T-cell (primary cell): Measurements from ENCODE around the gene TCP11. TPM values are rescaled to one million over a fixed set of nuclear protein-coding genes. Genes with fewer than 3 reads are reported as not detected.

ENCODE experiments used
- ATAC-seq, 4 experiments: fragments of 200-7000 bp in 3 of 4; fragments of 150-1000 bp in 1 of 4; cut with Tn5 transposase; replicated peaks in 1 of 4; 1 replicate in 3 of 4; 2 replicates in 1 of 4; pipeline ENCODE4 v1.10.0; 2021; ENCODE audit warnings: moderate library complexity in 3 of 4, mild to moderate bottlenecking in 2 of 4, moderate number of reproducible peaks in 1 of 4
- CTCF ChIA-PET, 2 donors: fragments of 300-600 bp; sonication (Branson Sonifier 250); formaldehyde crosslinking; loops; one replicate each; lab custom pipeline; 2022; ENCODE audit warnings: antibody characterized with exemption in 2 of 2; lab: Charles Lee
- POLR2A ChIA-PET, 2 donors: fragments of 300-600 bp; sonication (Branson Sonifier 250); formaldehyde crosslinking; loops; one replicate each; lab custom pipeline; 2022; ENCODE audit warnings: antibody characterized with exemption in 2 of 2; lab: Charles Lee
- DNase-seq, 35 experiments: peaks; one replicate each; pipeline versions ENCODE4 v3.0.0 to v3.0.0-alpha.2; 2013 to 2023
- H3K27ac ChIP-seq: one replicate; pipeline ENCODE4 v1.5.1; 2013; ENCODE audit warnings: low read length
- H3K27me3 ChIP-seq, 2 experiments: replicated peaks in 1 of 2; 1 replicate in 1 of 2; 2 replicates in 1 of 2; pipeline versions ENCODE4 v1.6.1 to v1.7.0; 2013; ENCODE audit warnings: low read length in 1 of 2, mixed read lengths in 1 of 2; ENCODE audit not compliant: control insufficient read depth in 2 of 2, insufficient read depth in 2 of 2; ENCODE audit errors: extremely low read depth in 1 of 2
- H3K36me3 ChIP-seq, 2 donors: 1 replicate in 1 of 2; 2 replicates in 1 of 2; pipeline versions ENCODE4 v1.6.1 to v1.7.0; 2013; ENCODE audit warnings: low read length in 1 of 2; ENCODE audit not compliant: control insufficient read depth in 2 of 2, insufficient read depth in 1 of 2; ENCODE audit errors: extremely low read depth in 1 of 2
- H3K4me1 ChIP-seq, 2 experiments: 1 replicate in 1 of 2; 2 replicates in 1 of 2; pipeline versions ENCODE4 v1.6.1 to v1.7.0; 2013; ENCODE audit warnings: low read length in 2 of 2, mixed read lengths in 1 of 2; ENCODE audit not compliant: insufficient read depth in 2 of 2, control insufficient read depth in 1 of 2; ENCODE audit errors: extremely low read depth in 1 of 2
- H3K4me3 ChIP-seq, 2 donors: 1 replicate in 1 of 2; 2 replicates in 1 of 2; pipeline versions ENCODE4 v1.5.1 to v1.7.0; 2013; ENCODE audit warnings: mild to moderate bottlenecking in 2 of 2, low read length in 1 of 2, moderate library complexity in 1 of 2; ENCODE audit not compliant: control insufficient read depth in 1 of 2; ENCODE audit errors: extremely low read depth in 1 of 2
- H3K9me3 ChIP-seq: 2 replicates; pipeline ENCODE4 v1.7.0; 2013
- H3K27ac Mint-ChIP-seq, 2 donors: one replicate each; pipeline ENCODE4 v1.8.0; 2020 to 2021; ENCODE audit warnings: mild to moderate bottlenecking in 2 of 2, mixed read lengths in 2 of 2
- H3K27me3 Mint-ChIP-seq, 2 donors: one replicate each; pipeline ENCODE4 v1.8.0; 2021 to 2022; ENCODE audit warnings: mixed read lengths in 2 of 2
- H3K36me3 Mint-ChIP-seq: one replicate; pipeline ENCODE4 v1.8.0; 2021; ENCODE audit warnings: mixed read lengths
- H3K4me1 Mint-ChIP-seq, 3 donors: one replicate each; pipeline ENCODE4 v1.8.0; 2020 to 2022; ENCODE audit warnings: mixed read lengths in 3 of 3, mild to moderate bottlenecking in 1 of 3
- H3K4me3 Mint-ChIP-seq, 3 donors: one replicate each; pipeline ENCODE4 v1.8.0; 2020 to 2022; ENCODE audit warnings: mild to moderate bottlenecking in 3 of 3, mixed read lengths in 3 of 3, moderate library complexity in 3 of 3
- H3K9me3 Mint-ChIP-seq, 3 donors: one replicate each; pipeline ENCODE4 v1.8.0; 2020 to 2022; ENCODE audit warnings: mixed read lengths in 3 of 3
- WGBS: methylation state at CpG from one replicate; pipeline ENCODE4 v1.1.5; 2013; ENCODE audit warnings: missing lambda C conversion rate; ENCODE audit not compliant: insufficient coverage; 5-methylcytosine and 5-hydroxymethylcytosine counted together
- total RNA-seq, 35 experiments: library from RNA in 6 of 35; stranded (reverse) in 6 of 35; fragments of 120-200 nt in 1 of 35; gene quantifications; one replicate each; pipeline versions ENCODE4 v1.2.1 to v1.2.4 and lab custom pipeline; 2013 to 2026

The TCP11 gene
- total RNA-seq, 5 donors from 2014 or later (not counting 1 experiment from before 2014, with no cell fraction given) = not detected

DNA sequence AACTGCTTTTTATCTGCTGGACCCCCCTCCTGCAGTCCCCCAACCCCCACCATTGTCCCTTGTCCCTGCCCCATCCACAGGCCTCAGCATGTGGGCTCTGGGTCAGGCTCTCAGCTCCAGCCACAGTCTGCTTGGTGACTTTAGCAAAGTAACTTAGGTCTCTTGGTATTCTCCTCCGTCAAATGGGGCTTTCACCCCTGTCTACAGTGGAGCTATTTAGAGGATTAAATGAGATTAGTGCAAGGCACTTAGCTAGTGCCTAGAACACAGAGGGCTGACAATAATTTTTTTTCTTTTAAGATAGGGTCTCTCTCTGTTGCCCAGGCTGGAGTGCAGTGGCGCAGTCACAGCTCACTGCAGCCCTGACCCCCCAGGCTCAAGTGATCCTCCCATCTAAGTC, 71.9 kb downstream of the TCP11 start:
- 100% methylated on average over 1 of the region's 2 CpGs for WGBS
- Mint-ChIP-seq H3K9me3 (no peaks in the 10 kb centered on the region), H3K36me3 (peaks cover 33% of the 10 kb centered on the region), H3K4me3 (no peak overlapping the region), H3K4me1 (no peaks in the 10 kb centered on the region), H3K27me3 (no peaks in the 10 kb centered on the region), H3K27ac (no peak overlapping the region)
- Histone ChIP-seq H3K27ac (no peak overlapping the region), H3K27me3 (no peaks in the 10 kb centered on the region), H3K36me3 (peaks cover 8 to 18% of the 10 kb centered on the region in 2 donors), H3K4me1 (no peaks in the 10 kb centered on the region), H3K9me3 (no peaks in the 10 kb centered on the region), H3K4me3 (no peak overlapping the region)
- ATAC-seq = no peak
- no peak for DNase-seq
- POLR2A ChIA-PET = no interaction called here
- CTCF ChIA-PET = interaction anchor here in 1 of 2 donors (1.1 kb wide), 1 partner anchor 42 kb away, joined by 3 read pairs; no protein-coding TSS in a partner anchor

GRCh38 chr6:35068644-35069043, 72.5 kb downstream of the TCP11 start:
- POLR2A ChIA-PET = no interaction called here
- ATAC-seq (no peak), DNase-seq (no peak)
- no peaks in the 10 kb centered on the region for H3K27me3 Mint-ChIP-seq
- no peak overlapping the region for H3K27ac ChIP-seq
- no peaks in the 10 kb centered on the region for H3K9me3 Mint-ChIP-seq
- H3K36me3 ChIP-seq = peaks cover 10 to 18% of the 10 kb centered on the region in 2 donors
- H3K4me3 Mint-ChIP-seq = no peak overlapping the region
- 97% methylated on average over 5 of the region's 7 CpGs for WGBS
- CTCF ChIA-PET = interaction anchor here in 1 of 2 donors (1.1 kb wide), 1 partner anchor 42 kb away, joined by 3 read pairs; no protein-coding TSS in a partner anchor
- H3K4me3 ChIP-seq = no peak overlapping the region
- no peaks in the 10 kb centered on the region for H3K9me3 ChIP-seq
- no peak overlapping the region for H3K27ac Mint-ChIP-seq
- H3K36me3 Mint-ChIP-seq = peaks cover 31% of the 10 kb centered on the region
- no peaks in the 10 kb centered on the region for H3K27me3 ChIP-seq
- no peaks in the 10 kb centered on the region for H3K4me1 Mint-ChIP-seq
- no peaks in the 10 kb centered on the region for H3K4me1 ChIP-seq

GRCh38 chr6:35068206-35068605, 72.9 kb downstream of the TCP11 start:
- ChIA-PET CTCF (interaction anchor here in 1 of 2 donors (1.1 kb wide), 1 partner anchor 41 kb away, joined by 3 read pairs; no protein-coding TSS in a partner anchor), POLR2A (no interaction called here)
- no peaks in the 10 kb centered on the region for H3K27me3 ChIP-seq
- H3K4me1 ChIP-seq = no peaks in the 10 kb centered on the region
- Mint-ChIP-seq H3K27me3 (no peaks in the 10 kb centered on the region), H3K4me3 (no peak overlapping the region), H3K27ac (no peak overlapping the region), H3K9me3 (no peaks in the 10 kb centered on the region), H3K36me3 (peaks cover 33% of the 10 kb centered on the region), H3K4me1 (no peaks in the 10 kb centered on the region)
- no peak overlapping the region for H3K4me3 ChIP-seq
- no peak overlapping the region for H3K27ac ChIP-seq
- no peaks in the 10 kb centered on the region for H3K9me3 ChIP-seq
- no peak for DNase-seq
- peaks cover 9 to 16% of the 10 kb centered on the region in 2 donors for H3K36me3 ChIP-seq
- WGBS = 90% methylated on average over 2 of the region's 9 CpGs
- ATAC-seq = no peak

Other genes starting within 250 kb of the TCP11 start
- gene SCUBE3, start 72.6 kb upstream of the TCP11 start, total RNA-seq = under 1 TPM in 4 of 5 donors, not detected in 1; 0.03 to 0.14 (median 0.08) TPM
- 10 to 100 TPM; 72.7 to 91.3 (median 84.8) TPM for gene ZNF76, start 118.4 kb upstream of the TCP11 start, total RNA-seq
- gene DEF6, start 156.5 kb upstream of the TCP11 start, total RNA-seq = 100 to 1,000 TPM; 221 to 311 (median 298) TPM
- gene PPARD, start 201.2 kb upstream of the TCP11 start, total RNA-seq = 10 to 100 TPM; 36.8 to 41.3 (median 37.9) TPM